OCI-LY3 (cell line): ENCODE results near the gene TAS2R10.
"Not testable (repeated sequence)": the region's sequence is repeated elsewhere in the genome, so short reads cannot be mapped to it uniquely, and the experiment has no call there.

Source experiments
- H2AFZ ChIP-seq: fragments of 200-600, 300-600 bp; shearing (Covaris generic); 2 replicates; pipeline ENCODE4 v1.6.0; 2014; ENCODE audit warnings: antibody characterized with exemption, low read depth, low read length
- H3K27ac ChIP-seq: fragments of 200-600, 300-600 bp; sonication (generic); 2 replicates; pipeline ENCODE4 v1.5.1; 2014; ENCODE audit warnings: mild to moderate bottlenecking, low read length, moderate library complexity, mixed read lengths
- H3K27me3 ChIP-seq: fragments of 200-600, 300-600 bp; sonication (generic); 2 replicates; pipeline ENCODE4 v1.6.1; 2014; ENCODE audit warnings: low read depth, low read length, mixed read lengths
- H3K36me3 ChIP-seq: fragments of 200-600, 300-600 bp; sonication (generic); replicated peaks from 2 replicates; pipeline ENCODE3; 2014; ENCODE audit warnings: low read depth, low read length, mixed read lengths
- H3K4me1 ChIP-seq: fragments of 300-600, 200-600 bp; sonication (generic); 2 replicates; pipeline ENCODE4 v1.6.1; 2014; ENCODE audit warnings: low read length, mixed read lengths
- H3K4me2 ChIP-seq: fragments of 200-600, 300-600 bp; sonication (generic); 2 replicates; pipeline ENCODE4 v1.6.1; 2014; ENCODE audit warnings: low read length, mixed read lengths
- H3K4me3 ChIP-seq: fragments of 300-600, 200-600 bp; sonication (generic); 2 replicates; pipeline ENCODE4 v1.5.1; 2014; ENCODE audit warnings: antibody characterized with exemption, mild to moderate bottlenecking, low read length, moderate library complexity
- H3K79me2 ChIP-seq: fragments of 300-600, 200-600 bp; shearing (Covaris generic); 2 replicates; pipeline ENCODE4 v1.6.1; 2014; ENCODE audit warnings: mild to moderate bottlenecking, low read length, mixed read lengths
- H3K9ac ChIP-seq: fragments of 300-600, 200-600 bp; shearing (Covaris generic); 2 replicates; pipeline ENCODE4 v1.6.0; 2014; ENCODE audit warnings: mild to moderate bottlenecking, low read length, moderate library complexity
- H3K9me3 ChIP-seq: fragments of 200-600, 300-600 bp; shearing (Covaris generic); 2 replicates; pipeline ENCODE4 v1.6.1; 2014; ENCODE audit warnings: low read length, mixed read lengths; ENCODE audit not compliant: insufficient read depth
- H4K20me1 ChIP-seq: fragments of 200-600, 300-600 bp; sonication (generic); 2 replicates; pipeline ENCODE4 v1.6.1; 2016; ENCODE audit warnings: low read length, mixed read lengths; ENCODE audit not compliant: insufficient read depth
- CTCF ChIP-seq: fragments of 200-600, 300-600 bp; sonication (generic); IDR thresholded peaks from 2 replicates; pipeline ENCODE4 v1.5.1; 2014; ENCODE audit warnings: antibody characterized with exemption, low read length, low read depth
- EZH2phosphoT487 ChIP-seq: fragments of 200-600 bp; shearing (Covaris generic); IDR thresholded peaks from 2 replicates; pipeline ENCODE4 v1.6.1; 2018; ENCODE audit warnings: antibody characterized with exemption, mixed run types, low read depth

The TAS2R10 gene

DNA sequence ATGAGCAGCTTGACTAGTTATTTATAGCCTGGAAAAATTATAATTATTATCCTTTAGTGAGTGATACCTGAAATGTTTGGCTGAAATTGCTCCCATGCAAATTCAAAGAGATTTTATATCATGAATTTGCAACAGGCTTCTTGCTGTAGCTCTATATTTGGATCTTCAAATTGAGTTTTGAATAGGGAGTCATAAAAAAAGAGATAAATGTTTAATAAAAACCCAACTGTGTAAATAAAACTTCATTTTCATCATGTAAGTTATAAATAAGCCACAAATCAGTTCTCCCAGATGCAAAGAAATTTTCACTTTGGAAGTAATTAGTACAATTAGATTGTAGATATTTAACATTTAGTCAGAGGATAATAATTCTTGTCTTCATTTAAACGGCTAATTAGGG, 19.0 kb downstream of the TAS2R10 start, which contains the start of gene TAS2R8:
Gene TAS2R8, minus strand, starts transcription at position 101 of the 400 bp plus-strand sequence. CDS start 306 bp downstream, outside the sequence.
- H2AFZ ChIP-seq = no peak within 1 kb of the TSS
- H3K4me2 ChIP-seq = no peak within 1 kb of the TSS
- no peaks in the 10 kb centered on the region for H3K4me1 ChIP-seq
- H3K27me3 ChIP-seq = no peaks in the 10 kb centered on the region
- no peak within 1 kb of the TSS for H3K27ac ChIP-seq
- H3K4me3 ChIP-seq = no peak within 1 kb of the TSS
- no peak for TF ChIP-seq CTCF
- TF ChIP-seq EZH2phosphoT487 = no peak
- no peaks in the 10 kb centered on the region for H3K79me2 ChIP-seq
- H3K9me3 ChIP-seq = no peaks in the 10 kb centered on the region
- no peaks in the 10 kb centered on the region for H3K36me3 ChIP-seq
- H4K20me1 ChIP-seq = no peaks in the 10 kb centered on the region
- no peak within 1 kb of the TSS for H3K9ac ChIP-seq

GRCh38 chr12:10802587-10802986, 23.6 kb downstream of the TAS2R10 start, which contains the start of gene TAS2R7:
Gene TAS2R7 (minus strand): TSS chr12:10802627. CDS start chr12:10802570, 57 bp downstream.
- H3K4me1 ChIP-seq = no peaks in the 10 kb centered on the region
- H3K4me2 ChIP-seq = no peak within 1 kb of the TSS

DNA sequence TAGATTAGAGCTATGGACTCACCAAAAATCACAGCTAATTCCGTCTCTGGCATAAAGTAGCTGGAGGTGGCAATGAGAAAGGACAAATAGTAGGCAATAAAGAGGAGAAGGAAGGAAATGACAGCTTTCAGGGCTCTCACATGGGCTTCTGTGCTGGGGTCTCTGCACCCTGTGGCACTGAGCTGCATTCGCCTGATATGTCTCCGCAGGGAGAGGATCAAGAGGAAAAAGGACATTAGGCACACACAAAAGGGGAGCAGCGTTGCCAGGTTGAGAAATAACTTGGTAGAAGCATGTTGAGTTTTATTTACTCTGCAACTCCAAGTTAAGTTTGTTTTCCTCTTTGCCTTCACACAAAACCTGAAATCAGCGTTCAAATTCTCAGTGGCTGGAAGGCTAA, 24.4 kb downstream of the TAS2R10 start:
- no peak overlapping the region for H3K27ac ChIP-seq
- H3K9ac ChIP-seq = no peak overlapping the region
- H3K9me3 ChIP-seq = no peaks in the 10 kb centered on the region
- no peak overlapping the region for H3K4me3 ChIP-seq
- H3K79me2 ChIP-seq = no peaks in the 10 kb centered on the region
- H3K4me1 ChIP-seq = no peaks in the 10 kb centered on the region
- no peaks in the 10 kb centered on the region for H4K20me1 ChIP-seq
- H2AFZ ChIP-seq = no peak overlapping the region
- H3K36me3 ChIP-seq = no peaks in the 10 kb centered on the region
- TF ChIP-seq EZH2phosphoT487 (no peak), CTCF (no peak)
- no peak overlapping the region for H3K4me2 ChIP-seq
- 0 out of 2 replicates have a peak, but pooled peaks cover 3% of the 10 kb centered on the region for H3K27me3 ChIP-seq

More at GRCh38 chr12:10802587-10802986, 23.6 kb downstream of the TAS2R10 start, which contains the start of gene TAS2R7:
- Histone ChIP-seq H2AFZ (no peak within 1 kb of the TSS), H3K9ac (no peak within 1 kb of the TSS), H3K9me3 (no peaks in the 10 kb centered on the region), H4K20me1 (no peaks in the 10 kb centered on the region), H3K4me3 (no peak within 1 kb of the TSS), H3K79me2 (no peaks in the 10 kb centered on the region), H3K27me3 (0 out of 2 replicates have a peak, but pooled peaks cover 3% of the 10 kb centered on the region), H3K27ac (no peak within 1 kb of the TSS), H3K36me3 (no peaks in the 10 kb centered on the region)
- TF ChIP-seq CTCF (no peak), EZH2phosphoT487 (no peak)

GRCh38 chr12:10794222-10794621, 31.9 kb downstream of the TAS2R10 start:
- Histone ChIP-seq H3K4me3 (no peak overlapping the region), H3K79me2 (no peaks in the 10 kb centered on the region), H2AFZ (no peak overlapping the region), H3K4me2 (no peak overlapping the region), H3K9ac (no peak overlapping the region), H3K9me3 (no peaks in the 10 kb centered on the region), H4K20me1 (no peaks in the 10 kb centered on the region), H3K4me1 (no peaks in the 10 kb centered on the region), H3K27ac (no peak overlapping the region), H3K27me3 (peaks cover 9% of the 10 kb centered on the region; the same call in 1 of the 2 replicates), H3K36me3 (no peaks in the 10 kb centered on the region)
- TF ChIP-seq CTCF = no peak
- no peak for TF ChIP-seq EZH2phosphoT487

DNA sequence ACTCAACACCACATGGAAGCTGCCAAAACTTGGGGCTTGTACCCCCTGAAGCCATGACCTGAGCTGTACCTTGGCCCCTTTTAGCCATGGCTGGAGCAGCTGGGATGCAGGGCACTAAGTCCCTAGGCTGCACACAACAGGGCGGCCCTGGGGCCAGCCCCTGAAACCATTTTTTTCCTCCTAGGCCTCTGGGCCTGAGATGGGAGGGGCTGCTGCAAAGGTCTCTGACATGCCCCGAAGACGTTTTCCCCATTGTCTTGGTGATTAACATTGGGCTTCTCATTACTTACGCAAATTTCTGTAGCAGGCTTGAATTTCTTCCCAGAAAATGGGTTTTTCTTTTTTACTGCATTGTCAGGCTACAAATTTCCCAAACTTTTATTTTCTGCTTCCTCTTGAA, 34.4 kb downstream of the TAS2R10 start:
- H3K79me2 ChIP-seq, H3K4me3 ChIP-seq, H3K36me3 ChIP-seq, H3K4me1 ChIP-seq, H4K20me1 ChIP-seq, H2AFZ ChIP-seq, H3K4me2 ChIP-seq, H3K27me3 ChIP-seq, H3K9me3 ChIP-seq, H3K27ac ChIP-seq, H3K9ac ChIP-seq: not testable (repeated sequence)
